ENCODE data around the gene TCF25. TPM values are rescaled to one million over a fixed set of nuclear protein-coding genes. Genes with fewer than 3 reads are reported as not detected.
A peak's percentile ranks its signal among the peaks of the same experiment; 100 is the strongest.

The TCF25 gene
- polyA plus RNA-seq, 1 experiment = 219 TPM

GRCh38 chr16:89949756-89950155 lies 76.4 kb downstream of the TCF25 start:
- peak overlapping the region; percentile 74 for H3K4me3 ChIP-seq (ENCODE audit: low read depth, low read length)
- DNase-seq (ENCODE audit: low read depth) = no peak
- ChIA-PET POLR2A (no interaction called here), CTCF (interaction anchor here (0.9 to 2.4 kb wide), 5 partner anchors 11 to 39 kb away, joined by 3 to 9 read pairs (median 3); no protein-coding TSS in a partner anchor)
- H3K36me3 ChIP-seq (ENCODE audit: control insufficient read depth, insufficient read depth, low read length) = 0 out of 2 replicates have a peak, but pooled peaks cover 3% of the 10 kb centered on the region
- no peaks in the 10 kb centered on the region; the same call in 1 of the 2 replicates for H3K27me3 ChIP-seq (ENCODE audit: control insufficient read depth, insufficient read depth, low read length)
- TF ChIP-seq, protein P1, sequence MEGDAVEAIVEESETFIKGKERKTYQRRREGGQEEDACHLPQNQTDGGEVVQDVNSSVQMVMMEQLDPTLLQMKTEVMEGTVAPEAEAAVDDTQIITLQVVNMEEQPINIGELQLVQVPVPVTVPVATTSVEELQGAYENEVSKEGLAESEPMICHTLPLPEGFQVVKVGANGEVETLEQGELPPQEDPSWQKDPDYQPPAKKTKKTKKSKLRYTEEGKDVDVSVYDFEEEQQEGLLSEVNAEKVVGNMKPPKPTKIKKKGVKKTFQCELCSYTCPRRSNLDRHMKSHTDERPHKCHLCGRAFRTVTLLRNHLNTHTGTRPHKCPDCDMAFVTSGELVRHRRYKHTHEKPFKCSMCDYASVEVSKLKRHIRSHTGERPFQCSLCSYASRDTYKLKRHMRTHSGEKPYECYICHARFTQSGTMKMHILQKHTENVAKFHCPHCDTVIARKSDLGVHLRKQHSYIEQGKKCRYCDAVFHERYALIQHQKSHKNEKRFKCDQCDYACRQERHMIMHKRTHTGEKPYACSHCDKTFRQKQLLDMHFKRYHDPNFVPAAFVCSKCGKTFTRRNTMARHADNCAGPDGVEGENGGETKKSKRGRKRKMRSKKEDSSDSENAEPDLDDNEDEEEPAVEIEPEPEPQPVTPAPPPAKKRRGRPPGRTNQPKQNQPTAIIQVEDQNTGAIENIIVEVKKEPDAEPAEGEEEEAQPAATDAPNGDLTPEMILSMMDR (IDR thresholded peaks at IDR 0.05; ENCODE audit: insufficient read depth, low read depth, low read length) = no peak

DNA sequence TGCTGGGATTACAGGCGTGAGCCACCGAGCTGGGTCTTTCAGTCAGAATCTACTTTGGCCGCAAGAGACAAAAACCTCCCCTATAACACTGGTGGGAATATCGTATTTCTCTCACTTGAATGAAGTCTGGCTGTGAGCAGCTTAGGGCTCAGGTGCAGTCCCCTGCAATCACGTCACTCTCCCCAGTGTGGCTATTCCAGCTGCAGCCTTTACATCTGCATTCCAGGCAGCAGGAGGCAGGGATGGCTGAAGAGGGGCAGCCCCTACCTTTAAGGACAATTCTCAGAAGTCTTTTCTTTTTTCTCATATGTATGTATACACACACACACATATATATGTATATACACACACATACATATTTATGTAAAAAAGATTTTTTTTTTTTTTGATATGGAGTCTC lies 78.1 kb downstream of the TCF25 start:
- CTCF ChIA-PET = interaction anchor here (2.4 kb wide), 1 partner anchor 27 kb away, joined by 9 read pairs; no protein-coding TSS in a partner anchor
- POLR2A ChIA-PET = no interaction called here

GRCh38 chr16:89952049-89952448 lies 78.7 kb downstream of the TCF25 start:
- CTCF ChIA-PET = interaction anchor here (2.4 kb wide), 1 partner anchor 27 kb away, joined by 9 read pairs; no protein-coding TSS in a partner anchor
- Histone ChIP-seq H3K27me3 (ENCODE audit: control insufficient read depth, insufficient read depth, low read length) (no peaks in the 10 kb centered on the region), H3K36me3 (ENCODE audit: control insufficient read depth, insufficient read depth, low read length) (peaks cover 5% of the 10 kb centered on the region), H3K4me3 (ENCODE audit: low read depth, low read length) (no peak overlapping the region)
- no peak for DNase-seq (ENCODE audit: low read depth)
- TF ChIP-seq, protein P1 (IDR thresholded peaks at IDR 0.05; ENCODE audit: insufficient read depth, low read depth, low read length) = no peak
- POLR2A ChIA-PET = no interaction called here

More for the DNA sequence above, 78.1 kb downstream of the TCF25 start:
- Histone ChIP-seq H3K27me3 (ENCODE audit: control insufficient read depth, insufficient read depth, low read length) (no peaks in the 10 kb centered on the region), H3K36me3 (ENCODE audit: control insufficient read depth, insufficient read depth, low read length) (0 out of 2 replicates have a peak, but pooled peaks cover 4% of the 10 kb centered on the region), H3K4me3 (ENCODE audit: low read depth, low read length) (no peak overlapping the region)
- TF ChIP-seq, protein P1 (IDR thresholded peaks at IDR 0.05; ENCODE audit: insufficient read depth, low read depth, low read length) = no peak
- no peak for DNase-seq (ENCODE audit: low read depth)

DNA sequence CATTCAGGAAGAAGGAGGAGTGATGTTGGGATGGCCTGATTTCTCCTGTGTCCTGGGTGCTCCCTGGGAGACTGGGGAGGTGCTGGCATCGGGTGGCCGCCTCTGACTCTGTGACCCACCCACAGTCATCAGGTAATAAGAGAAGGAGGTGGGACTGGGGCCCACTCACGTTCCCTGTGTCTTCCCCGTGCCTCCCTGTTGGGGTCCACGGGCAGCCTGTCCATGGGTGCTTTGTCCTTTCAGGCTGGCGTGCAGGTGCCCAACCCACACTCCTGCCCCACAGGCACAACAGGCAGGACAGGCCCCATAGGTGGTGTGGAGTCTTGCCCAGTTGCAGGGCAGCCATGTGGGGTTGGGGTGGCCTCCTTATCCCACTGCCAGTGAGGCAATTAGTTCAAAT lies 79.2 kb downstream of the TCF25 start:
- TF ChIP-seq, protein P1 (IDR thresholded peaks at IDR 0.05; ENCODE audit: insufficient read depth, low read depth, low read length) = no peak
- Histone ChIP-seq H3K36me3 (ENCODE audit: control insufficient read depth, insufficient read depth, low read length) (peaks cover 7% of the 10 kb centered on the region), H3K4me3 (ENCODE audit: low read depth, low read length) (no peak overlapping the region), H3K27me3 (ENCODE audit: control insufficient read depth, insufficient read depth, low read length) (no peaks in the 10 kb centered on the region)
- ChIA-PET CTCF (no interaction called here), POLR2A (no interaction called here)
- DNase-seq (ENCODE audit: low read depth) = no peak

DNA sequence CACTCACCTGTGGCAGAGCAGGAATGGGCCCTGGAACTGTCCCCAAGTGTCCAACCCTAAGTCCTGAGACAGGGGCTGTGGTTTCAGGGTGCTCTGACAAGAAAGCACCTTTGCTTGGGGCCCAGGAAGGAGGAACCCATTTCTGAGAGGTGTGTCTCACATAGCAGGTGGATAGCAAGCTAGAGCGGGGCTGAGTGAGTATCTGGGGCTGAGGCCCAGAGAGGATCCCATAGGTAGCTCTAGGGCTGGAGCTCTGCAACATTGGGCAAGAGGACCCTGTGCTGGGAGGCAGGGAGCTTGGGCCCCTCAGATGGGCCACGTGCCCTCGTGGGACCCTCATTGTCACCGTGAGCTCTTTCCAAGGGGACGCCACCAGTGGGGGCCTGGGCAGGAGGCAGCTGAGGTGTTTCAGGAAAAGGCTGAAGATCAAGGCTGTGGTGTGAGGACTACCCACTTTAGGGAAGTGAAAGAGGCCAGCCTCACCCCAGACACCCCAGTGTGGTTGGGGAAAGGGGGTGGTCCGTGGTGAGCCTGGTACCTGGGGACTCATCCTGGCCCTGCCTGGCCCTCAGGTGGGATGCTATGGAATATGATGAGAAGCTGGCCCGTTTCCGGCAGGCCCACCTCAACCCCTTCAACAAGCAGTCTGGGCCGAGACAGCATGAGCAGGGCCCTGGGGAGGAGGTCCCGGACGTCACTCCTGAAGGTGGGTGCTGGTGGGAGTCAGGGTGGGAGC lies 80.4 kb downstream of the TCF25 start:
- H3K36me3 ChIP-seq (ENCODE audit: control insufficient read depth, insufficient read depth, low read length) = peaks cover 15% of the 10 kb centered on the region
- H3K27me3 ChIP-seq (ENCODE audit: control insufficient read depth, insufficient read depth, low read length) = no peaks in the 10 kb centered on the region
- no peak for DNase-seq (ENCODE audit: low read depth)
- no peak overlapping the region for H3K4me3 ChIP-seq (ENCODE audit: low read depth, low read length)
- POLR2A ChIA-PET = no interaction called here
- CTCF ChIA-PET = no interaction called here
- TF ChIP-seq, protein P1 (IDR thresholded peaks at IDR 0.05; ENCODE audit: insufficient read depth, low read depth, low read length) = no peak
